Measurements from ENCODE around the gene ANXA4.

DNA sequence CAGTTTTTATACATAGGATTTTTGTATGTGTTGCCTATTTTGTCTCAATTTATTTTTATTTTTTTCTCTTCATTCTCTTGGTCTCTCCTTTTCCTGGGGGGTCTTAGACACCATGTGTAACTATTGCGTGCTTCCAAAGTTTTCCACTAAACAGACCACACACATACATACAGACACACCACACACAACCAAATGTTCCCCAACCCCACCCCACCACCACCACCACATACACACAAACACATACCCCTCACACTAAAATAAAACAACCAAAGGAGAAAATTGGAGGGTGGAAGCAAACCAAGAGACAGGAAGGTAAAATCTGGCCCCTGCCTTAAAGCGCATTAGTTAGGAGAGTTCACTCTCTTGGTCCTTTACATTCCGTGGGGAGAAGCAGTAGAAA is 30.0 kb upstream of the ANXA4 start:
- TF ChIP-seq, protein P1, sequence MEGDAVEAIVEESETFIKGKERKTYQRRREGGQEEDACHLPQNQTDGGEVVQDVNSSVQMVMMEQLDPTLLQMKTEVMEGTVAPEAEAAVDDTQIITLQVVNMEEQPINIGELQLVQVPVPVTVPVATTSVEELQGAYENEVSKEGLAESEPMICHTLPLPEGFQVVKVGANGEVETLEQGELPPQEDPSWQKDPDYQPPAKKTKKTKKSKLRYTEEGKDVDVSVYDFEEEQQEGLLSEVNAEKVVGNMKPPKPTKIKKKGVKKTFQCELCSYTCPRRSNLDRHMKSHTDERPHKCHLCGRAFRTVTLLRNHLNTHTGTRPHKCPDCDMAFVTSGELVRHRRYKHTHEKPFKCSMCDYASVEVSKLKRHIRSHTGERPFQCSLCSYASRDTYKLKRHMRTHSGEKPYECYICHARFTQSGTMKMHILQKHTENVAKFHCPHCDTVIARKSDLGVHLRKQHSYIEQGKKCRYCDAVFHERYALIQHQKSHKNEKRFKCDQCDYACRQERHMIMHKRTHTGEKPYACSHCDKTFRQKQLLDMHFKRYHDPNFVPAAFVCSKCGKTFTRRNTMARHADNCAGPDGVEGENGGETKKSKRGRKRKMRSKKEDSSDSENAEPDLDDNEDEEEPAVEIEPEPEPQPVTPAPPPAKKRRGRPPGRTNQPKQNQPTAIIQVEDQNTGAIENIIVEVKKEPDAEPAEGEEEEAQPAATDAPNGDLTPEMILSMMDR (conservative IDR thresholded peaks at IDR 0.05 in 1 of 2, IDR thresholded peaks at IDR 0.05 in 1 of 2; ENCODE audit: extremely low read depth in 1 of 2, insufficient read depth in 1 of 2, low read depth in 1 of 2, low read length in 2 of 2), result no peak
- no peak for TF ChIP-seq EZH2 (IDR thresholded peaks at IDR 0.05; ENCODE audit: borderline replicate concordance, low read length)

Measured in mammary epithelial cell (primary cell).